Endodermal cell (in vitro differentiated cells): ENCODE measurements around the gene VILL. TPM values are rescaled to one million over a fixed set of nuclear protein-coding genes. Genes with fewer than 3 reads are reported as not detected.

ENCODE experiments used
- DNase-seq: peaks from one replicate; pipeline ENCODE4 v3.0.0-alpha.2; 2017
- H3K27ac ChIP-seq: 2 replicates; pipeline ENCODE4 v1.5.1; 2013; ENCODE audit warnings: mild to moderate bottlenecking, low read depth, low read length, moderate library complexity
- H3K27me3 ChIP-seq: 2 replicates; pipeline ENCODE4 v1.6.1; 2013; ENCODE audit warnings: mild to moderate bottlenecking, low read length, moderate library complexity; ENCODE audit not compliant: insufficient read depth, control insufficient read depth, poor library complexity, severe bottlenecking
- H3K36me3 ChIP-seq: 2 replicates; pipeline ENCODE4 v1.7.0; 2013; ENCODE audit warnings: mild to moderate bottlenecking, low read length, moderate library complexity; ENCODE audit not compliant: control insufficient read depth, insufficient read depth
- H3K4me1 ChIP-seq: one replicate; pipeline ENCODE4 v1.7.0; 2013; ENCODE audit warnings: low read length; ENCODE audit not compliant: control insufficient read depth, insufficient read depth
- H3K4me3 ChIP-seq: 2 replicates; pipeline ENCODE4 v1.5.1; 2013; ENCODE audit warnings: mild to moderate bottlenecking, low read length, moderate library complexity
- H3K9ac ChIP-seq: 2 replicates; pipeline ENCODE4 v1.6.1; 2013; ENCODE audit warnings: mild to moderate bottlenecking, low read length, moderate library complexity; ENCODE audit not compliant: poor library complexity, severe bottlenecking; ENCODE audit errors: extremely low read depth
- H3K9me3 ChIP-seq: 2 replicates; pipeline ENCODE4 v1.6.1; 2013; ENCODE audit warnings: mild to moderate bottlenecking, low read length, moderate library complexity; ENCODE audit not compliant: control insufficient read depth
- H3K27ac Mint-ChIP-seq: 2 replicates; pipeline ENCODE4 v1.8.0; 2020; ENCODE audit warnings: mixed read lengths
- H3K27me3 Mint-ChIP-seq: 2 replicates; pipeline ENCODE4 v1.8.0; 2021; ENCODE audit warnings: mild to moderate bottlenecking, mixed read lengths; ENCODE audit not compliant: insufficient read depth
- H3K36me3 Mint-ChIP-seq: 2 replicates; pipeline ENCODE4 v1.8.0; 2020; ENCODE audit warnings: low read depth, mixed read lengths
- H3K4me1 Mint-ChIP-seq: 2 replicates; pipeline ENCODE4 v1.8.0; 2020; ENCODE audit warnings: mixed read lengths
- H3K4me3 Mint-ChIP-seq: 2 replicates; pipeline ENCODE4 v1.8.0; 2020; ENCODE audit warnings: mild to moderate bottlenecking, moderate library complexity, mixed read lengths
- H3K9me3 Mint-ChIP-seq: 2 replicates; pipeline ENCODE4 v1.8.0; 2020; ENCODE audit warnings: mild to moderate bottlenecking, mixed read lengths
- CTCF ChIP-seq: fragments of 200-600 bp; sonication (generic); conservative IDR thresholded peaks from 2 replicates; pipeline ENCODE4 v1.5.0; 2021; ENCODE audit warnings: antibody characterized with exemption, mild to moderate bottlenecking
- WGBS, 2 experiments: methylation state at CpG; one replicate each; pipeline versions ENCODE4 v1.1.5 to v1.1.7; 2013; ENCODE audit warnings: missing lambda C conversion rate in 2 of 2, mixed read lengths in 1 of 2; ENCODE audit not compliant: insufficient coverage in 1 of 2, insufficient read length in 1 of 2; 5-methylcytosine and 5-hydroxymethylcytosine counted together
- total RNA-seq, 2 donors: library from RNA; stranded (reverse); fragmentation: NEBNext Ultra II Directional in 1 of 2; extraction: Animal tissue kit (Norgen Biotek cat#: 25700) in 1 of 2; gene quantifications; 2 replicates in 1 of 2; 3 replicates in 1 of 2; pipeline ENCODE4 v1.2.1, GENCODE V29; 2021

VILL gene
- total RNA-seq, 2 donors from 2014 or later: 16.0 to 21.3 TPM

- no peak overlapping the region for H3K27ac ChIP-seq
- Mint-ChIP-seq H3K36me3 (peaks cover 15% of the 10 kb centered on the region), H3K4me3 (peak overlapping the region; percentile 75), H3K27ac (peak overlapping the region; percentile 86), H3K9me3 (no peaks in the 10 kb centered on the region), H3K27me3 (no peaks in the 10 kb centered on the region), H3K4me1 (peaks cover 58% of the 10 kb centered on the region)
- no peak for TF ChIP-seq CTCF
- no peak for DNase-seq
- no peaks in the 10 kb centered on the region for H3K9me3 ChIP-seq
- H3K9ac ChIP-seq: no peak overlapping the region
- no peak overlapping the region for H3K4me3 ChIP-seq
- H3K36me3 ChIP-seq: no peaks in the 10 kb centered on the region
- H3K27me3 ChIP-seq: no peaks in the 10 kb centered on the region
- peaks cover 26% of the 10 kb centered on the region for H3K4me1 ChIP-seq
- WGBS, 2 experiments: 91 to 93% methylated on average over 7 of the region's 7 CpGs
These were observed 1.2 kb downstream of the VILL start for GRCh38 chr3:37991823-37992222.

- no peak overlapping the region for H3K27ac ChIP-seq
- peaks cover 60% of the 10 kb centered on the region for H3K4me1 Mint-ChIP-seq
- H3K9me3 ChIP-seq: no peaks in the 10 kb centered on the region
- no peaks in the 10 kb centered on the region for H3K27me3 ChIP-seq
- H3K36me3 ChIP-seq: no peaks in the 10 kb centered on the region
- peaks cover 17% of the 10 kb centered on the region for H3K36me3 Mint-ChIP-seq
- no peaks in the 10 kb centered on the region for H3K9me3 Mint-ChIP-seq
- no peaks in the 10 kb centered on the region for H3K27me3 Mint-ChIP-seq
- peaks cover 23% of the 10 kb centered on the region for H3K4me1 ChIP-seq
- WGBS, 2 experiments: 85 to 96% methylated on average over 3 to 9 of the region's 9 CpGs
- TF ChIP-seq CTCF: no peak
- H3K27ac Mint-ChIP-seq: peak overlapping the region; percentile 86
- peak; percentile 72 for DNase-seq
- peak overlapping the region; percentile 75 for H3K4me3 Mint-ChIP-seq
- peak overlapping the region; percentile 59 for H3K4me3 ChIP-seq
- peak overlapping the region; percentile 23 for H3K9ac ChIP-seq
These were observed 1.9 kb downstream of the VILL start for GRCh38 chr3:37992271-37993066.

- Mint-ChIP-seq H3K4me1 (peaks cover 54% of the 10 kb centered on the region), H3K36me3 (peaks cover 17% of the 10 kb centered on the region), H3K27me3 (no peaks in the 10 kb centered on the region), H3K27ac (peak overlapping the region; percentile 86), H3K9me3 (no peaks in the 10 kb centered on the region), H3K4me3 (peak overlapping the region; percentile 75)
- H3K4me3 ChIP-seq: peak overlapping the region; percentile 59
- H3K27me3 ChIP-seq: no peaks in the 10 kb centered on the region
- no peak for TF ChIP-seq CTCF
- WGBS, 2 experiments: 86 to 90% methylated on average over 7 to 8 of the region's 8 CpGs
- DNase-seq: peak; percentile 36
- no peaks in the 10 kb centered on the region for H3K36me3 ChIP-seq
- no peaks in the 10 kb centered on the region for H3K9me3 ChIP-seq
- no peak overlapping the region for H3K9ac ChIP-seq
- H3K4me1 ChIP-seq: peaks cover 19% of the 10 kb centered on the region
- no peak overlapping the region for H3K27ac ChIP-seq
These were observed 2.5 kb downstream of the VILL start for GRCh38 chr3:37993067-37993455.
